Right renal pelvis (tissue), 4 donors: ENCODE data around the gene POU5F1. TPM values are rescaled to one million over a fixed set of nuclear protein-coding genes. Genes with fewer than 3 reads are reported as not detected.

ENCODE experiments used
- DNase-seq, 4 donors: peaks; one replicate each; pipeline ENCODE4 v3.0.0-alpha.2; 2013; ENCODE audit warnings: low read depth in 4 of 4, low spot score in 3 of 4, missing footprints in 1 of 4
- polyA plus RNA-seq, 4 donors: library from polyadenylated mRNA; unstranded; fragments of 120-200 nt; gene quantifications; one replicate each; pipeline ENCODE4 v1.2.1, GENCODE V29; 2013; ENCODE audit not compliant: insufficient read length in 4 of 4

POU5F1 gene
- polyA plus RNA-seq, 4 donors = 1.6 to 7.3 (median 3.0) TPM

DNA sequence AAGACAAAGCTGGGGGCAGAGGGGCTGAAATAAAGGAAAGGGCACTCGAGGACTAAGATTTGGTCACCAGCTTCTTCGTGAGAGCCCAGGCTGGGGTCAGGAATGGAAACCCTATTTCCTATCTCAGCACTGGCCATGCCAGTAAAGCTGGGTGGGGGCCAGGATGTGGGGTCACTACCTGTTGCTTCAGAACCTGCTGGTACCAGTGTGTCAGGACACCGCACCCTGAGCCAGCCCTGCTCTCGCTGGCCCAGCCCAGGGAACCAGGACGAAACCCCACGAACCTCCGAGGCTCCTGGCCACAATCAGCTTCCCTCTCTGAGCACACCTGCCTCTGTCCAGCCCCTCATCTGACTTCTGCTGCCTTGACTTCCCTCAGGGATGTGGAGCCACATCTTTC lies 52.3 kb downstream of the POU5F1 start:
- DNase-seq = no peak

- no peak for DNase-seq
Observed at GRCh38 chr6:31116661-31117385, 53.7 kb downstream of the POU5F1 start.

DNA sequence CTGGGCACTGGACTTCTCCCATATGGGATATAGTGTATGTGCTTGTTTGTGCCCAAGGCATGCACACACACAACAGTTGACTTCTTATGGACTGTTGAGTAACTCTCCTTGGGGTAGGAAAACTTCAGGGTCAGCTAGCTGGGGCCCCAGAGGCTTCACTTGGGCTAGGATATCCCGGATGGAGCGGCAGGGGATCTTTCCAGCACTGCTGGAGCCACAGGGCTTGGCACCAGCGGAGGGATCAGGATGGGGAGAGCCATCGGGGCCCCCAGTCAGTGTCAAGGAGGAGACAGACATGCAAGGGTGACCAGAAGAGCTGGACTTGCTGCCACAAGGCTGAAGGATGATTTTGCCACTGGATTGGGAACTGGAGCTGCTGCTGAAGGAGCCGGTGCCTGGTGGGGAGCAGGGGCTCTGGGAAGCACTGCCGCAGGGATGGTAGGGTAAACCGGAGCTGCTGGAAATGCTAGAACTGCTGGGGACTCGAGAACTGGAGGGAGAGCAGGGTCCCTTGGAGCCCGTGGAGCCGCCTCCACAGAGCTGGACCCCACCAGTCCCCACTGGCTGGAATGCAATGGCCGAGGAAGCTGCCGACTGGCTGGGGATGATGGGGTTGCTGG lies 54.4 kb downstream of the POU5F1 start:
- DNase-seq = no peak

DNA sequence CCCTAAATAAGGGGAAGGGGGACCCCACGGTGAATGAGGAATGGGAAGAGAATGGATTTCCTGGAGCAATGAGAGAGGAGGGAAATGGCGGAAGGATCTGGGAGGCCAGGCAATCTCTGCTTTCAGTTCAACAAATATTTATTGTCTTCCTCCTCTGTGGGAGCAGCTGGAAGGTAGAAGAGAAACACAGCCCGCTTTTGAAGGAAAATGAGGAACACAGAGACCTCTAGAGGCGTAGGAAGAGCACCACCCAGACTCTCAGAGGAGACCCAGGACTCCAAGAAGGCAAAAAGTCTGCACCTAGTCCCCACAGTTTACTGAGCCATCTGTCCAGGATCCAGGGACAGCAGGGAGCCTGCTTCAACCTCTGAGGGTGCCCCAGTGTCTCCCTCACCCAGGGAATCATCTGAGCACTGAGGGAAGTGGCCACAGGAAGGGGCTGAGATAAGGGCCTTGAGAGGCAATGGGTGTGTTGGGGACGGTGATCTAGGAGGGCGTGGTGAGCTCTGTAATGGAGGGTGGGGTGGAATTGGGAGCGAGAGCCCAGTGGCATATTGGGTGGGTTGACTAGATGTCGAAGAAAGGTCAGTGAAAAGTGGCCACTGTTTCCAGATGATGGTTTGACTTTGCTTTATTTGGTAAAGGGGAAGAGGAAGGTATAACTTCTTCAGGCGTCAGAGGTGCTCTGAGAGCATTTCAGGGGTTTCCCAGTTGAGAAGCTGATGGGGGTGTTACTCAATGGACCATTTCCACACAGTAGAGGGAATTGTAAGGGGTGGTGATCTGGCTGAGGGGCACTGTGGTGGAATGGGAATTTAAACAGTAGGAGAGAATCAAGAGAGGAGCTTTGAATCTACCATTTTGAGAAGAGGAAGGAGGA lies 55.3 kb downstream of the POU5F1 start:
- DNase-seq = no peak

GRCh38 chr6:31114541-31114878 lies 56.0 kb downstream of the POU5F1 start, which contains the start of gene PSORS1C1:
PSORS1C1 (plus strand) TSS chr6:31114800; CDS start chr6:31129633, 14,833 bp downstream.
- no peak for DNase-seq

Other genes starting within 250 kb of the POU5F1 start
- gene SFTA2, start 238.5 kb downstream of the POU5F1 start, polyA plus RNA-seq = 1 to 10 TPM; 1.0 to 1.8 (median 1.5) TPM
- under 1 TPM in 2 of 4 donors, not detected in 2; 0.05 to 0.06 TPM for gene MUCL3, start 229.7 kb downstream of the POU5F1 start, polyA plus RNA-seq
- gene MUC21, start 187.0 kb downstream of the POU5F1 start, polyA plus RNA-seq = under 1 TPM in 1 of 4 donors, not detected in 3; 0.01 TPM
- gene MUC22, start 160.2 kb downstream of the POU5F1 start, polyA plus RNA-seq = not detected
- gene C6orf15, start 58.1 kb downstream of the POU5F1 start, polyA plus RNA-seq = not detected
- gene PSORS1C1, start 55.9 kb downstream of the POU5F1 start, polyA plus RNA-seq = under 1 TPM in 2 of 4 donors, not detected in 2; 0.29 to 0.59 TPM
- under 1 TPM in 1 of 4 donors, not detected in 3; 0.03 TPM for gene CDSN, start 50.2 kb downstream of the POU5F1 start, polyA plus RNA-seq
- not detected for gene PSORS1C2, start 31.6 kb downstream of the POU5F1 start, polyA plus RNA-seq
- gene CCHCR1, start 12.9 kb downstream of the POU5F1 start, polyA plus RNA-seq = 10 to 100 TPM; 26.1 to 33.6 (median 29.8) TPM
- gene TCF19, start 12.1 kb downstream of the POU5F1 start, polyA plus RNA-seq = 10 to 100 TPM; 17.2 to 20.1 (median 18.1) TPM
- gene HLA-C, start 101.4 kb upstream of the POU5F1 start, polyA plus RNA-seq = 100 to 1,000 TPM in 2 of 4 donors, 10 to 100 TPM in 2; 91.2 to 180 (median 118) TPM
- gene HLA-B, start 186.5 kb upstream of the POU5F1 start, polyA plus RNA-seq = 100 to 1,000 TPM; 110 to 214 (median 158) TPM
- gene MICA, start 232.9 kb upstream of the POU5F1 start, polyA plus RNA-seq = 10 to 100 TPM in 1 of 4 donors, 1 to 10 TPM in 3; 3.3 to 12.2 (median 7.9) TPM